PC-3 (cell line): ENCODE measurements around the gene KLHL25.
"Not testable (repeated sequence)": the region's sequence is repeated elsewhere in the genome, so short reads cannot be mapped to it uniquely, and the experiment has no call there.

Experiments used
- EZH2 ChIP-seq: fragments of 300-600 bp; sonication (generic); IDR thresholded peaks from one replicate; pipeline ENCODE4 v1.6.1; 2017; ENCODE audit warnings: antibody characterized with exemption, mild to moderate bottlenecking, low read length; ENCODE audit not compliant: unreplicated experiment
- TF ChIP-seq, protein P1 (sequence below): fragments of 300-600 bp; sonication (generic); conservative IDR thresholded peaks from 2 replicates; pipeline ENCODE4 v1.5.1; 2017; ENCODE audit warnings: antibody characterized with exemption, low read depth, mild to moderate bottlenecking, low read length

DNA sequence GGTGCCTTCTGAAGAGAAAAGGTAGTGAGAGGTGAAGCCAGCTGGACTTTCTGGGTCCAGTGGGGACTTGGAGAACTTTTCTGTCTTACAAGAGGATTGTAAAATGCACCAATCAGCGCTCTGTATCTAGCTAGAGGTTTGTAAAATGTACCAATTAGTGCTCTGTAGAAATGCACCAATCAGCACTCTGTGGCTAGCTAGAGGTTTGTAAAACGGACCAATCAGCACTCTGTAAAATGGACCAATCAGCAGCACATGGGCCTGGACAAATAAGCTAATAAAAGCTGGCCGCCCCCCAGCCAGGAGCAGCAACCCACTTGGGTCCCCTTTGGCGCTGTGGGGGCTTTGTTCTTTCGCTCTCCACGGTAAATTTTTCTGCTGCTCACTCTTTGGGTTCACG lies 1.6 kb upstream of the KLHL25 start:
- TF ChIP-seq, protein P1, sequence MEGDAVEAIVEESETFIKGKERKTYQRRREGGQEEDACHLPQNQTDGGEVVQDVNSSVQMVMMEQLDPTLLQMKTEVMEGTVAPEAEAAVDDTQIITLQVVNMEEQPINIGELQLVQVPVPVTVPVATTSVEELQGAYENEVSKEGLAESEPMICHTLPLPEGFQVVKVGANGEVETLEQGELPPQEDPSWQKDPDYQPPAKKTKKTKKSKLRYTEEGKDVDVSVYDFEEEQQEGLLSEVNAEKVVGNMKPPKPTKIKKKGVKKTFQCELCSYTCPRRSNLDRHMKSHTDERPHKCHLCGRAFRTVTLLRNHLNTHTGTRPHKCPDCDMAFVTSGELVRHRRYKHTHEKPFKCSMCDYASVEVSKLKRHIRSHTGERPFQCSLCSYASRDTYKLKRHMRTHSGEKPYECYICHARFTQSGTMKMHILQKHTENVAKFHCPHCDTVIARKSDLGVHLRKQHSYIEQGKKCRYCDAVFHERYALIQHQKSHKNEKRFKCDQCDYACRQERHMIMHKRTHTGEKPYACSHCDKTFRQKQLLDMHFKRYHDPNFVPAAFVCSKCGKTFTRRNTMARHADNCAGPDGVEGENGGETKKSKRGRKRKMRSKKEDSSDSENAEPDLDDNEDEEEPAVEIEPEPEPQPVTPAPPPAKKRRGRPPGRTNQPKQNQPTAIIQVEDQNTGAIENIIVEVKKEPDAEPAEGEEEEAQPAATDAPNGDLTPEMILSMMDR, result not testable (repeated sequence)
- not testable (repeated sequence) for TF ChIP-seq EZH2
